ENCODE data around the gene LTBP2. TPM values are rescaled to one million over a fixed set of nuclear protein-coding genes. Genes with fewer than 3 reads are reported as not detected.
A peak's percentile ranks its signal among the peaks of the same experiment; 100 is the strongest.

Gene LTBP2
- total and polyA plus RNA-seq, 2 of the 13 experiments (the other 11 are each of a cell fraction or from before 2014, with no cell fraction given), result 0.20 to 0.41 TPM

DNA sequence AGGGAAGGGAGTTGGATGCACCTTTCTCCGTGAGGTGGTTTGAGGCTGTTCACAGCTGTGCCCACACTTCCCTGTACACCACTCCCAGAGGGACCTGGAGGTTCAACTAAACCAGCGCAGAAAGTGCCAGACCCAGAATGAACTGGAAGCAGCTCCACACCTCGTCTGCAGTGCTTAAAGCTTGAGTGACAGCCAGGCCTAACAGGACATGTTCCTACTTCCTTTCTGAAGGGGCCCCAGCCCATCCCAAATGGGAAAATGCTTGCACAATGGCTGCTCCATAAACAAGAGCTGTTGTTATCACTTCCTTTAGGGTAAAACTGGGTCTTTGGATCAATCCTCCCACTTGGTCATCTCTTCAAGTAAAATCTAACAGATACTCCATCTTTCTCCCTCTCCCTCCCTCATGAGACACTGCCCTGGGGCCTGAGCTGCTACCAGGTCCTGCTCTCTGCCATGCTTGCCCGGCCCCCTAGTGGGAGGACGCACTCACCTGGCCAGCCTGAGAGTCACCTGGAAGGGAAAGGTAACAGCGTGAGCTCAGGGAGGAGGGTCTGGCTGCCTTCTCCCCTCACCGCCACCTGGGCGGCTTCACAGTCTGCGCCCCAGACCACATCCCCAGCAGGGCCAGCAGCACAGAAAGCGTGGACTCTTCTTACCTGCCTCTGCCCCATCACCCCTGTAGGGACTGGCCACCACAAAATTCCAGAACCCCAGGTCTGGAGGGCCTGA lies 85.0 kb downstream of the LTBP2 start:
- 38% methylated on average over 10 of the region's 10 CpGs for WGBS (ENCODE audit: low lambda C conversion rate)

More for the DNA sequence above, 85.0 kb downstream of the LTBP2 start:
- no peak for TF ChIP-seq NFRKB (IDR thresholded peaks at IDR 0.05)
- no peak for TF ChIP-seq ATAD3A (CRISPR knock-in tag; IDR thresholded peaks at IDR 0.05)
- no peak for TF ChIP-seq ZNF747 (CRISPR knock-in tag; IDR thresholded peaks at IDR 0.05; ENCODE audit: borderline replicate concordance)
- TF ChIP-seq ZNF124 (CRISPR knock-in tag; IDR thresholded peaks at IDR 0.05), result no peak
- no peak for TF ChIP-seq ZFP62 (CRISPR knock-in tag; IDR thresholded peaks at IDR 0.05)
- TF ChIP-seq RBM39 (IDR thresholded peaks at IDR 0.05; ENCODE audit: low read depth, low read length, poor library complexity, severe bottlenecking), result no peak
- no peak for TF ChIP-seq ZNF713 (CRISPR knock-in tag; IDR thresholded peaks at IDR 0.05)
- TF ChIP-seq BHLHE40 (IDR thresholded peaks at IDR 0.05; ENCODE audit: low read length), result no peak
- no peak for TF ChIP-seq KLF12 (CRISPR knock-in tag; IDR thresholded peaks at IDR 0.05; ENCODE audit: borderline replicate concordance)
- no peak for TF ChIP-seq ZSCAN20 (CRISPR knock-in tag; IDR thresholded peaks at IDR 0.05; ENCODE audit: borderline replicate concordance)
- no peak for TF ChIP-seq PCBP2 (optimal IDR thresholded peaks at IDR 0.05; ENCODE audit: low read depth, low read length, poor library complexity, severe bottlenecking)
- TF ChIP-seq NR2C2 (CRISPR knock-in tag; IDR thresholded peaks at IDR 0.05; ENCODE audit: borderline replicate concordance), result no peak
- no peak for TF ChIP-seq ZNF775 (CRISPR knock-in tag; IDR thresholded peaks at IDR 0.05; ENCODE audit: borderline replicate concordance)
- TF ChIP-seq ZNF17 (CRISPR knock-in tag; IDR thresholded peaks at IDR 0.05), result no peak
- no peak for TF ChIP-seq CENPBD1 (CRISPR knock-in tag; IDR thresholded peaks at IDR 0.05; ENCODE audit: borderline replicate concordance, low read depth)
- no peak for TF ChIP-seq SALL1 (CRISPR knock-in tag; IDR thresholded peaks at IDR 0.05)
- TF ChIP-seq HMG20A (CRISPR knock-in tag; IDR thresholded peaks at IDR 0.05; ENCODE audit: borderline replicate concordance), result no peak
- TF ChIP-seq MBD4 (IDR thresholded peaks at IDR 0.05; ENCODE audit: borderline replicate concordance, low read length), result no peak
- no peak for TF ChIP-seq SP1 (IDR thresholded peaks at IDR 0.05)
- no peak for TF ChIP-seq SP1 (CRISPR knock-in tag; IDR thresholded peaks at IDR 0.05)
- no peaks in the 10 kb centered on the region for H4K20me1 ChIP-seq (ENCODE audit: insufficient read depth, low read length)
- H3K4me2 ChIP-seq (ENCODE audit: low read depth, low read length), result no peak overlapping the region
- H2AFZ ChIP-seq (ENCODE audit: low read length), result no peak overlapping the region
- no peaks in the 10 kb centered on the region for H3K36me3 ChIP-seq (replicated peaks in 1 of 2; ENCODE audit: control insufficient read depth in 1 of 2, insufficient read depth in 2 of 2, low read length in 2 of 2)
- H3K4me3 ChIP-seq (replicated peaks in 1 of 3; ENCODE audit: insufficient read depth in 1 of 3, low read depth in 2 of 3, low read length in 3 of 3), result no peak overlapping the region
- POLR2A ChIA-PET, result no interaction called here
- H3K27me3 ChIP-seq (ENCODE audit: control insufficient read depth in 1 of 2, insufficient read depth in 2 of 2, low read length in 2 of 2), result peaks cover 6 to 58% of the 10 kb centered on the region in 2 experiments; a peak in 4 of 5 replicates
- H3K4me1 ChIP-seq (ENCODE audit: insufficient read depth, low read length), result no peaks in the 10 kb centered on the region
- FAIRE-seq, result no peak
- no peaks in the 10 kb centered on the region for H3K9me3 ChIP-seq (ENCODE audit: low read length)
- no peak overlapping the region for H3K9ac ChIP-seq (ENCODE audit: insufficient read depth, low read depth, low read length)
- CTCF ChIA-PET (ENCODE audit: low intra/inter-chr PET ratio, low total read pairs), result no interaction called here
- in situ Hi-C loops (cut with HindIII; ENCODE audit: extremely low pct_ligation_motif_present, low pct_unique_long_range_greater_than_20kb), result no loop called here
- DNase-seq (ENCODE audit: low spot score), result no peak
- no peak overlapping the region for H3K27ac ChIP-seq (ENCODE audit: extremely low read length, insufficient read depth, low read length)
- intact Hi-C loops (cut with micrococcal nuclease; ENCODE audit: unreplicated experiment), result no loop called here
- ATAC-seq, result peak; percentile 18; the same call in 2 of the 3 replicates
- no peaks in the 10 kb centered on the region for H3K79me2 ChIP-seq (ENCODE audit: insufficient read depth, low read length)
- BruUV-seq (replicated peaks), result no TSS peak

Measured in HepG2 (cell line).